HUDEP-2 (cell line): Measurements from ENCODE around the gene EMC10.
"Not testable (repeated sequence)": the region's sequence is repeated elsewhere in the genome, so short reads cannot be mapped to it uniquely, and the experiment has no call there.

ENCODE experiments used
- DNase-seq, 76 experiments: peaks; one replicate each; lab custom pipeline; 2025; ENCODE audit not compliant: unreplicated experiment in 76 of 76; lab: John Stamatoyannopoulos, UW

EMC10 gene

GRCh38 chr19:50512112-50512998, 36.0 kb downstream of the EMC10 start:
- DNase-seq = no peak

GRCh38 chr19:50512999-50513745, 36.9 kb downstream of the EMC10 start:
- no peak for DNase-seq

GRCh38 chr19:50513746-50514345, 37.5 kb downstream of the EMC10 start, which contains the start of gene ASPDH:
ASPDH (minus strand) TSS chr19:50513913; CDS start chr19:50513823, 90 bp downstream.
- DNase-seq = no peak

- DNase-seq = no peak
These were observed 38.2 kb downstream of the EMC10 start for GRCh38 chr19:50514346-50515167.

GRCh38 chr19:50515168-50515561, 38.9 kb downstream of the EMC10 start:
- DNase-seq = no peak

GRCh38 chr19:50516456-50516855, 40.1 kb downstream of the EMC10 start:
- DNase-seq = no peak

GRCh38 chr19:50516964-50517703, 40.8 kb downstream of the EMC10 start:
- no peak for DNase-seq

- DNase-seq = no peak
These were observed 41.4 kb downstream of the EMC10 start for GRCh38 chr19:50517704-50518075.

- no peak for DNase-seq
These were observed 42.0 kb downstream of the EMC10 start for GRCh38 chr19:50518091-50519005.

GRCh38 chr19:50519006-50519575, 42.8 kb downstream of the EMC10 start:
- no peak for DNase-seq

- DNase-seq = no peak
These were observed 44.6 kb downstream of the EMC10 start for GRCh38 chr19:50520822-50521465.

- DNase-seq = no peak
These were observed 46.6 kb downstream of the EMC10 start for GRCh38 chr19:50522881-50523280.

- DNase-seq = not testable (repeated sequence)
These were observed 51.7 kb downstream of the EMC10 start for GRCh38 chr19:50528052-50528451.

- DNase-seq = no peak
These were observed 54.9 kb downstream of the EMC10 start for GRCh38 chr19:50531171-50531612.

- no peak for DNase-seq
These were observed 56.6 kb downstream of the EMC10 start for GRCh38 chr19:50532952-50533351.

- no peak for DNase-seq
These were observed 58.2 kb downstream of the EMC10 start for GRCh38 chr19:50534478-50534877.

- DNase-seq = no peak
These were observed 59.4 kb downstream of the EMC10 start for GRCh38 chr19:50535672-50536187.
